ENCODE measurements around the gene SLC35B1.

- TF ChIP-seq CTCF (IDR thresholded peaks at IDR 0.05 in 2 of 3, conservative IDR thresholded peaks at IDR 0.05 in 1 of 3; ENCODE audit: control insufficient read depth in 2 of 3, extremely low read depth in 1 of 3, insufficient read depth in 1 of 3, low read depth in 3 of 3, low read length in 3 of 3) = no peak
- no peak for TF ChIP-seq CREB1 (IDR thresholded peaks at IDR 0.05; ENCODE audit: low read depth)
- no peak for TF ChIP-seq POLR2A (IDR thresholded peaks at IDR 0.05; ENCODE audit: low read depth, low read length)
- TF ChIP-seq CHD2 (IDR thresholded peaks at IDR 0.05; ENCODE audit: borderline replicate concordance, low read depth, low read length) = no peak
- no peak for TF ChIP-seq FOXM1 (IDR thresholded peaks at IDR 0.05; ENCODE audit: low read depth, low read length)
- no peak for TF ChIP-seq ELK1 (IDR thresholded peaks at IDR 0.05; ENCODE audit: low read depth, low read length)
- TF ChIP-seq SIX5 (IDR thresholded peaks at IDR 0.05; ENCODE audit: low read depth, low read length, severe bottlenecking) = no peak
- no peak for TF ChIP-seq GABPA (IDR thresholded peaks at IDR 0.05; ENCODE audit: low read depth)
- no peak for TF ChIP-seq NFIC (IDR thresholded peaks at IDR 0.05; ENCODE audit: low read depth, low read length)
- TF ChIP-seq LARP7 (IDR thresholded peaks at IDR 0.05) = no peak
- TF ChIP-seq KLF5 (IDR thresholded peaks at IDR 0.05; ENCODE audit: partially characterized antibody) = no peak
- no peak for TF ChIP-seq ZZZ3 (IDR thresholded peaks at IDR 0.05; ENCODE audit: control insufficient read depth, insufficient read length, low read depth)
- no peak for TF ChIP-seq EZH2 (IDR thresholded peaks at IDR 0.05; ENCODE audit: borderline replicate concordance, control insufficient read depth, low read depth, low read length)
Observed at GRCh38 chr17:49729069-49729468, 21.3 kb upstream of the SLC35B1 start.
